NCI-H1048 (cell line): ENCODE results near the gene ACACA.
A peak's percentile ranks its signal among the peaks of the same experiment; 100 is the strongest.

Source experiments
- DNase-seq: peaks from one replicate; lab custom pipeline; 2025; lab: John Stamatoyannopoulos, UW

The ACACA gene

DNA sequence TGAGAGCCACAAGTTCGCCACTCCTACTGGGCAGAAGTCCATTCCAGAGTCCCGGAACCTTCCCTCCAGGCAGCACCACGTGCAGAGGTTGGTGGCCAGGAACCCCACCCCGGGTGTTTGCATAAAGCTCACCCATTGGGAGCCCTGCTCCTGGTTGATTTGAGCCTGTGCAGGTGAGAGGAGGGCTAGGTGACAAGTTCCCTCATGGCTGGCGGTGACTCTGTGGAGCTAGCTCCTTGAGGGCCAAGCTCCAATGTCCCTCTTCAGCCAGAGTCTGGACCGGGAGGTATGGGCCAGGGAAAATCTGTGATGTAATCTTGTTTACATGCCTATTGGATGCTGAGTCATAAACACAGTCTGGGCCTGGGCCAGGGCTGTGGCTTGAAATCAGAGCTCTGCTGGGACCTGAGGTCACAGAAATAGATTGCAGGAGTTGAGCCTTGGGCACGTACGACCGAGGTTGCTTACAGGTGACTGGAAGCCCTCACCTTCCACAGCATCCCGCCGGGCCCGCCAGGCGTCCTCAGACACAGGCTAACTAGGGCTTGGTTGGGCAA is 339.0 kb downstream of the ACACA start:
- DNase-seq: no peak

DNA sequence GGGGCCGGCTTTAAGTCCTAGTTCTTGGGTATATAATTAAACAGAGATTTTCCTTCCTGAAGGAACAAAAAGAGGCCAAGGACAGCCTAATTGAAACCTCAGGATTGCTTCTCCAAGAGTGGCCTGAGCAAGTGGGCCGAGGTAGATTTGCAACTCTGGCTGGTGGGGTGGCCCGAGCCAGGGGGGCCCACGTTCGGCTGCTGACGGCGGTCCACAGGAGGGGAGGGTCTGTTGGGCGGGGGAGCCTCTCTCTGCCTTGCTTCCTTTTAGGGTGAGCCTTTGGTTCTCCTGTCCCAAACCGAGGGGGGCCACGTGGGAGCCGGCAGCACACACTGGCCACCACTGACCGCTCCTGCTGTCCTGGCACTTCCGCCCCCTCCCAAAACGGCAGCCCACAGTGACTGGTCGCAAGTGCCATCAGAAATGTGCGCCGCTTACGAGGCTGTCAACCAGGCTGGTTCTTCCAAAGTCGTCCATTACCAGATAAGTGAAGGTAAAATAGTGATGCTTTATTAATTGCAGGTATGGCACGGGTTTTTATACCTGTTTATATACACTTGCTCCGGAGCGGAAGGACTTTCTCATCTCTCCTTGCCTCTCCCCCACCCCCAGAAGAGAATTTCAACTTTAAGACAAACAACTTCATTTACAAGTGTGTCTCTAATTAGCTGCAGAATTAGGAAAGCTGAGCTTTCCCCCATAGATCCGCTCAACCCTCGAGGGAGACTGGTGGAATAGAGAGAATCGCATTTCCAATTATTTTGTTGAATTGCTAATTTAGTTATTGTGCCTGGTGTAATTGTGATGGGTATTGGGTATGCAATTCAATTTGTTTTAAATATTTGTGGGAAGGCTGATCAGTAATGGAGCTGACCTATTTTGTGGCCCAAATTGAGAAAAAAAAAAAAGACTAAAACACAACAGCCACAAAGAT is 340.0 kb downstream of the ACACA start:
- no peak for DNase-seq

DNA sequence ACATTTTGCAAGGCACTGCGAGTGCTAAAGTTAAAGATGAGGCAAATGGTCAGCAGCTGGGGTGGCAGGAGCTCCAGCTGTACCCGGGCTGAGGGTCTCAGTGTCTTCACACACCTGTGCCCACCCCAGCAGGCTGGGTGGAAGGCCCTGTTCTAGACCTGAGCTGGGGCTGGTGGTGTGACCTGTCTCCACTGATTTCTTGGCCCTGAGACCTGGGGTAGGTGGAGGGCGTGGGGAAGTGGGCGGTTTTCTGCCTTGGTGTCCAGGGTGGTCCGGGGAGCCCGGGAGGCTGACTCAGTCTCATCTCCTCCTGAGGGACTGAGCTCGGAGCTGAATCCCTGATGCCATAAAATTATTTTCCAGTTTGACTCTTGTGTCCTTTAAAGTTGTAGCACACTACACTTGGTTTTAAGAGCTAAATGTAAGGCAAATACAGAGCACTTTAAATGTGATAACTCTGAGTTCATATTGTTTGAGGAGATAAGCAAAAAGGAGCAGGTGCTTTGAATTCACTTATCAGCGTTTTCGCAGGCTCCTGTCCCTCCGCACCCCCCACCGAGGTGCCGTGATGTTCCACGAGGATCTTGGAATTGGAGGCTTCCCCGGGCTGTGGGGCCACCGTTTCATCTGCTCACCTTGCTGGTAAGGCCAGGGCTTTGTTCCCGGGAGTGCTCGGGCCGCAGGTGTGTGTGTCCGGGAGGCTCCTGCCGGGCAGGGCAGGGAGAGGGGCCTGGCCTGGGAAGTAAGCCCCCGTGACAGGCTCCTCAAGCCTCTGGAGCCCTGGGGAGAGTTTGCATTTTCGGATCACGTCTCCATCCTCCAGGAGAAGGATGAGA is 340.9 kb downstream of the ACACA start:
- no peak for DNase-seq

DNA sequence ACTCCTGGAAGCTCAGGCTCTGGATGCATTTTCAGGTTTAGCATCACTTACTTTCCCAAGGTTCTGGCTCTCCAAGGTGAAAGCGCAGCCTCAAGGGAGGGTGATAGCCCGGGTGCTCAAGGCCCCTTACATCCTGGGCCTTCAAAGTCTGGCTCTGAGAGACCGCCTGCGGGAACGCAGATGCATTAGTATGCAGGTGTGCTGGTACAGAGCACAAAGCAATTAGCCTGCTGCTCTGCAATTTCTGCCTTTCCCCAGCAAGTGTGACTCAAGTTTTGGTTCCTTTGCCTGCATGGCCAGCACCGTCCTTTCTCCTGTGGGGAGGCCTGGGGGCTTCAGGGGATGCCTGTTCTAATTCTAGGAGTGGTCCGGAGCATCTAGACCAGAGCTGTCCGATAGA is 341.7 kb downstream of the ACACA start:
- no peak for DNase-seq

DNA sequence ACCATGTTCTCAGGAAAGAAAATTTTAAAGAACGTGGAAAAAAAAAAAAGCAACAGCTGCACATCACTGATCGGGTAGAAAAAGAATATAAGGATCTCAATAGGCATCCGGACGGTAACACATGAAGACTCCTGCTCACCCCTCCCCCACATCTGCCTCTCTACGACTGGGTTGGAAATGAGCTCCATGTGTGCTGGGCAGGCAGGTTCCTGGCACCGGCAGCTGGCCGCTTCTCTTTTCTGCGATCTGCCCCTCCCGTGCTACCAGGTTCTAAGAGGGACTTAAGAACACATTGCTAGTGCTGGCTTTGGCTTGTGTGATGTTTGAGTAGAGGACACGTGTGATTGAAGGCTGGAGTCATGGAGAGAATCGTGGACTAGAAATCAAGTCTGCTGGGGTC is 342.4 kb downstream of the ACACA start:
- DNase-seq: no peak

DNA sequence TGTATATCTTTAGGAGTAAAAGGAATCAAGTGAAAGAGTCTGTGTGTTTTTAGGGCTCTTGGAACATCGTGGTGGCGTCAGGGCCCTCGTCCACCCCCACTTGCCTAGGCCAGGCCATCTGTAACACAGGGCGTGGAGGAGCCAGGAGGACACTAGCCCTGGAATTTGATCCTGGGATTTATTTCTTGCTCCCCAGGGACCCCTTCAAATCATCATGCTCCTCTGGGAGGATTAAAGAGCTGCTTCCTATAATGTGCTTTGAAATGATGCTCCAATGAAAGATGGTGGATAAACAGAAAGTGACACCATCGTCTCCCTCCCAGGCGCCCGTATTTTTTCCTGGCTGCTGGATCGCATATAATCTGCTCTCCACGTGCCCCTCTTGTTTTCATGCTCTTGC is 344.6 kb downstream of the ACACA start:
- DNase-seq: no peak

DNA sequence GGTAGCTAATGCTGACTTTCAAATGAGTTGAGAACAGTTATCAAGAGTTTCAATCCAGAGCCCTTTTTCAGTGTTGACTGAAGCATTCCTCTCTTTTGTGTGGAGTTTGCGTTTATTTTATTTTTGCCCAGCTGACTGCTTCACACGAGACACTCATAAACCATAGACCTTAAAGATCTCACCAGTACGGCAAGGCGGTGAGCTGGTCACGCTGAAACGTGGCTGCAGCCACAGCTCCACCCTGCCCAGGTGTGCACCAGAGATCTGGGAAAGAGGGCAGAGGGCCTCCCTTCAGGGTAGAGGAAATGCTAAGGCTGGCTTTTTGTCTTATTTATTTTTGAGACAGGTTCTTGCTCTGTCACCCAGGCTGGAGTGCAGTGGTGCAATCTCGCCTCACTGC is 345.7 kb downstream of the ACACA start:
- no peak for DNase-seq

DNA sequence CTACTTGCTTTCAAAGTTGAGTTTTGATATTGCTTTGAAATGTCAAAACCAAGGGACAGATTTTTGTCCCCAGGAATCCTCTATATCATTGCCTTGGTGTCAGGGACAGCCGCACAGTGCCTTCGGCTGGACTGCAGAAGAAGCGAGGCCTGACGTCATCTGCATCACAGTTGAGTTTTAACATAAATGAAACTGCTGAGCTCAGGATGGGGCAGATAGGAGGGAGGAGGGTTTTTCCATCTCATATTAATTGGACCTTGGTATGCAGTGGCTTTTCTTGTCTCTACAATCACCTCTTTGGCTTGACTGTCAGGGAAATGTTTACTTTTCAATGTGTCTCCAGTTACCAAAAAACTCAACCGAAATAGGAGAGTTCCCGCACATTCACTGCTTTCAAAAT is 346.5 kb downstream of the ACACA start:
- DNase-seq: no peak

DNA sequence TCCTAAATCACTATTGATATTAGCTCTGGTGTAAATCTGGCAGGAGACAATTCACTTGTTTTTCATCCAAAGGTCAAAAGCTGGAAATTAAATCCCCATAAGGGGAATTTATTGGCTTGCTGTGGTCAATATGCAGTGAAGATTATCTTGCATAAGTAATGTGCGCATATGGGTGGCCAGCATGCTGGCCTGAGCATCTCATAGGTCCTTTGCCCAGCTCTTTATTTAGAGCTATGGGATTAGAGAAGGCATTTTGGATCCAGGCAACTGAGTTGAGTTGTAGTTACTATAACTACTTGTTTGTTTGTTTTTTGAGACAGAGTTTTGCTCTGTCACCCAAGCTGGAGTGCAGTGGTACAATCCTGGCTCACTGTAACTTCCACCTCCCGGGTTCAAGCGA is 347.1 kb downstream of the ACACA start:
- no peak for DNase-seq

DNA sequence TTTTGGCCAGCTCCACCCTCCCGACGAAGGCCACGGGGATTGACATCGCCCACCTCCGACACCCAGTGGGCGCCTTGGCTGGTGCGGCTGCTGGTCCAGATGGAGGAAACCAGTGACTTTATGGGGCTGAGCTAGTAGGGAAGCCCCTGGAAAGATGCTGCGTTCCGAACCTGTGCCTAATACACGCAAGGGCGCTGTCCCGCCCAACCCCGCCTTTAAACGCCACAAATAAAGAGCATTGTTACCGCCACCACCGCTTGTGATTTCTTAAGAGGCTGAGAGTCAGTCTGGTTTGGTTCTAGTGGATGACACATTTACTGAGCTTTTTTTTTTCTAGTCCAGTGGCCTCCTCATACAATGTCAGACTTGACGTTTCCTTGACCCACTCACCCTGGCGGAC is 350.0 kb downstream of the ACACA start:
- DNase-seq: no peak

DNA sequence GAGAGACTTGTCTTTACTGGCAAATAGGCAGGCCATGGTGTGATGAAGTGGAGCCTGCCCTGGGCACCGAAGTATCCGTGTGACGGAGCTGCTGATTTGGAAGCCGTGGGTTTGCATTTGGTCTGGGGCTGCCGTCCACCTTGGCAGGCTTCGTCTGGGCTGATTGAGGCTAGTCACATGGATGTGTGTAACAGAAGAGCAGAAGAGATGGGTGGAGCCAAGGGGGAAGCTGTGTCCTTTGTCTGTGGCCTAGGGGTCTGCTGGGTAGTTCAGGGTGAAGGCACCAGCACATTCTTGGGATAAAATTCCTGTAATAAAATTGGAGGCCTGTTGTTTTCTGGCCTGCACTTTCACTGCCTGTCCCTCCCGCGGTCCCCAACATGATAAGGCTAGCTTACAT is 351.7 kb downstream of the ACACA start:
- no peak for DNase-seq

DNA sequence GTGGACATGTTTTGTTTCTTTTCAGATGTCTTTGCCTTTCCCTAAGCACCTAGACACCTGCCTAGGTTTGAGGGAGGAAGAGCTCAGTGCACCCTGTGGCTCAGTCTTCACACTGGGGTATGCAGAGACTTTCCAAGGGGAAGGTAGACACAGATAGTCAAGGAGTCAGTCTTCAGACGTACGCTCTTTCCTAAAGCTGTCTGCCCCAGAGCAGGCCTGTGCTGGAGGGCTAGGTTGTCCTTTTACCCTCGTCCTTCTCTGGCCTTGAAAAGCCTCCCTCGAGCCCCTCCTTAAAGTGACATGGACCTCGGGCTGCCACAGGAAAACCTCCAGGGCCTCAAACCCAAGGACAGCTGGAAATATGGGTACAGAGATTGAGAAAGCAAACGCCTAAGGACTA is 354.2 kb downstream of the ACACA start:
- no peak for DNase-seq

DNA sequence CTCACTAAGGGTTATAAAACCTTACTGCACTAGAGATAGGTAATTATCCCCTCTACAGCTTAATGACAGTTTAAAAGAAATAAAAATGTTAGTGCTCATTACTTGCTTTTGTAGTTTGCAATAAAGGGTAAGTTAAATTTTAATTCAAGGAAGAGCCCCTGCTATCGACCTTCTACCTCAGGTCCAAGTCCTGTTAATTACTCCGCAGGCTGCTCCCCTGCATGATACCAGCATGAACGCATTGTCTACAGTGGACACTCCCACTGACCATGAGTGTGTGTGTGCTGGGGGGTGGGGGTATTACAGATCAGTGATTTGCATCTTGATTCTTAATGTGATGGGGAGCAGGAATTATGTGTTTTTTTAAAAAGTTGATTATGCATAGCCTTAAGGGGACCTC is 354.8 kb downstream of the ACACA start:
- no peak for DNase-seq

DNA sequence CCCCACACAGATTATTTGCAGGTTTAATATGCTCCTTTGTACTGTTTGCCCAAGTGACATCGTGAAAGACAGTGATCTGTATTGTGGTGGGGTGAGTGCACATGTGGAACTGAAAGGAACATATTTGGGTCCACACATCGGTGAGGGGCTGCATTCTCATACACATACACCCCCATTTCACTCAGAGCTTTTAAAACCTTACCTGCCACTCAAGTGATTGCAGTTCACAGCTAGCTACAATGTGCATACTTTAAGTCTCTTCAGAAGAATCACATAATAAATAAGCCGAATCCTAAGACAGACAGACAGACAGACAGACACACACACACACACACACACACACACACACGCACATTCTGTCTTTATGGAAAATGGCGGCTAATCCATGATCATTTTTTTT is 355.3 kb downstream of the ACACA start:
- no peak for DNase-seq

DNA sequence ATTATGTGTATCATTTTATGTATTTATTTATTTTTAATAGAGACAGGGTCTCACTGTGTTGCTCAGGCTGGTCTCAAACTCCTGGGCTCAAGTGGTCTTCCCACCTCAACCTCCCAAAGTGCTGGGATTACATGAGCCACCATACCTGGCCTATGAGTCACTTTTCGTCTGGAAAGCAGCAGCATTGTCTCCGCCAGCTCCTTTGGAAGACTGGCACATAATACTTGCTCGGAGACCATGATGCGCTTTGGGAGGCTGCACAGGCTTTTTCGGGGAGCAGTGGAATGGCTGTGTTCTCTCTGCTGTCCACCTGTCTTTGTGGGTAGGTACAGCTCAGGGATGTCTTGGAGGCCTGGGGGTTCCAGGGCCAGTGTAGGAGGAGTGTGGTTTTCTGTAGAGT is 355.7 kb downstream of the ACACA start:
- no peak for DNase-seq

DNA sequence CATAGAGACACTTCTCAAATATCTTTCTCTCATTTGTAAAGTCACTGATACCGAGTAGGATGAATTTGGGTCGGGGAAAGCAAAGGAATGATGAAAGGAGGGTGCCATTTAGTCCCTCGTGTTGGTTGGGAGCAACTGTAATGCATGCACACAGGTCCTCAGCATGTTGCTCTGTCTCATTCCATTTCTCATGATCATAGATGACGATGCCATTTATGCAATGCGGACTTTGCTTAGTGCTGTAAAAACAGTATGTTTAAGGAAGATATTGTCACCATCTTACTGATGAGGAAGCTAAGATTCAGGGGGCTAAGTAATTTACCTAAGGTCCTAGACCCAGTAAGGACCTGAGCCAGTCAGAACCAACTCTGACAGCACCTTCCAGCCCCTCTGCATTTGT is 357.8 kb downstream of the ACACA start:
- DNase-seq: no peak

DNA sequence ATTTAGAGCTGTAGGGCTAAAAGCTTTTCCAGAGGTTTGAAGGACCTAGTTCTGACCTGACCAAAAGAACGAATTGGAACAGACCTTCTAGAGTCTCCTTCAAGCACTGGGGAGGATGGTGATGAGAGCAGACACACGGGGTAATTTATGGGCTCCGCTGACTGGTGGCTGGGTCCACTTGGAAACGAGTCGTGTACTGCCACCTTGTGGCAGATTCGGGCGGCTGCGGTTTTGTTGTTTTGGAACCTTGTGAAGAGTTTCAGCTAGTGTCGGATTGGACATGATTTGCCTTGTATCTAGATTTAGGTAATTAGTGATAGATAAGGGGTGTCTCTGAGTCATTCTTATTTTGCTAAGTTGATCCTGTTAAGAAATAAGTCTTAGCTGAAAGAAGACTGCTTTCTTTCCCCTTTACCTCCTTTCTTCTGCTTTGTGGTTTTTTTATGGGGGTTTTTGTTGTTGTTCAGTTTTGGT is 359.0 kb downstream of the ACACA start:
- DNase-seq: peak; percentile 21

DNA sequence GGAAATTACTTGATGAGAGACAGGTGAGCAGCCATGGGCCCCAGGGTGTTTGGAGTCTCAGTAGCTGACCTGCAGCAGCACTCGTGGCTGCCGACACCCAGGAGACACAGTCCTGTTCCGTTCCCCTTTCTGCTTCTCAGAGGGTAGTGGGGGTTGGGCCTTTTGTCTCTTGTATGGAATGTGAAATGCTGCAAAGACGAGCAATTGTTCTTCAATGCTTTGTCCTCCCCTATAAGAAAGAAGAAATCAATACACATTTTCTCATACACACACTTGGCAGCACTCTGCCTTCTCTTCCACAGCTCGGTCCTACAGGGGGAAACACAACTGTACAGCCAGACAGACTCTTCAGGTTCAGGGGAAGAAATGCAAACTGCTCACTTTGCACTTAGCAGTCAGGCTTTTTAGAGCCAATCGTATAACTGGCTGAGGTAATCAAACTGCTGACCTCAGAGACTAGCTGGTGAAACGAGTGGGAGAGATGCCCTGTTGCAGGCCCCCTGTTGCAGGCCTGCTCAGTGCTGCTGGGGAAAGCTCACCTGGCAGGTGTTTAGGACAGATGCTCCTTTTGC is 361.2 kb downstream of the ACACA start:
- DNase-seq: no peak

DNA sequence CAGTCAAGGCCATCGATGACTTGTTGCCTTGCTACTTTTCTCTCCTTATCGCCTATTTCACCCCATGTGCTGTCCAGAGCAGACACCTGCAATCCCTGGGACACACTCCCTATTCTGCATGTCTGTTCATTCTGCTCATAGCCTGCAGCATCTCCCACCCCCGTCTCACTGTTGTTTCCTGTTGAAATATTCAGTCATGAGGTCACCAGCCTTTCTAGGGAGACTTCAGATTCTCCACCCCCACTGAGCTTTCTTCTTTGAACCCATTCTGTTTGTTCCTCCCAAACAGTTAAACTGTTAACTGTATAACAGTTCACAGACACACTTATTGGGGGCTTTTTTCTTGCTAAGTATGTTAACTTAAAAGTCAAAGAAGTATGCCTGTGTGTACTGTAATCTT is 363.4 kb downstream of the ACACA start:
- DNase-seq: no peak

DNA sequence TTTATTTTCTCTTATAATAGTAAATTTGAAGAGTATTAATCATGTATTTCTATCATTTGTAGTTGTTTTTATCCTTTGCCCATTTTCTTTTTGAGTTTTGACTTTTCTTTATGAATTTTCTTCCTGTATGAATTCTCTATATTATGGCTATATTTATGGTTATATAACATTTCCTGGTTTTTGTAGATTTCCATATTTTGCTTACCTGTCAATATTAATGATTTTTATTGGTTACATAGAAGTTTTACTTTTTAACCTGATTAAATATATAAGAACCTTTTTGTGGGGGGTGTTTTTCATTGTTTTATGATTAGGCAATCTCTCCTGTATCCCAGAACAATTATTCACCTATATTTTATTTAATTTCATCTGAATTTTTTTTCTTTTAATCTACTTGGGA is 364.7 kb downstream of the ACACA start:
- DNase-seq: no peak

DNA sequence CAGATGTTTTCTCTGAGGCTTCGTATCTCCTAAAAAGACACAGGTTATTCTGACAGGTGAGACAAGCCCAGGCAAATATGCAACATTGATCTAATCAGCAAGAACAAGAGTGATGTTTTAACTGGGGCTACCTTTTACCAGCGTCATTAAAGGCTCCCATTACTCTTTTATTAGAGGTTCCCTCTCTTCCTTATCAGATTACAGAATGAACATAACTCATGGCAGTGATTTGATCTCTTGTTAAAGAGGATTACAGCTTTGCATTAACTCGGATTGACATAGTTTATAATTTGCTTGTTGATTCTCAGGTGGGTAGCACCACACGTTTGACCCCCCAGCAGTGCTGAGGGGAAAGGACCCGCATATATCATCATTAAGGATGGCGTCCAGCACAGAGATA is 367.4 kb downstream of the ACACA start:
- DNase-seq: no peak

DNA sequence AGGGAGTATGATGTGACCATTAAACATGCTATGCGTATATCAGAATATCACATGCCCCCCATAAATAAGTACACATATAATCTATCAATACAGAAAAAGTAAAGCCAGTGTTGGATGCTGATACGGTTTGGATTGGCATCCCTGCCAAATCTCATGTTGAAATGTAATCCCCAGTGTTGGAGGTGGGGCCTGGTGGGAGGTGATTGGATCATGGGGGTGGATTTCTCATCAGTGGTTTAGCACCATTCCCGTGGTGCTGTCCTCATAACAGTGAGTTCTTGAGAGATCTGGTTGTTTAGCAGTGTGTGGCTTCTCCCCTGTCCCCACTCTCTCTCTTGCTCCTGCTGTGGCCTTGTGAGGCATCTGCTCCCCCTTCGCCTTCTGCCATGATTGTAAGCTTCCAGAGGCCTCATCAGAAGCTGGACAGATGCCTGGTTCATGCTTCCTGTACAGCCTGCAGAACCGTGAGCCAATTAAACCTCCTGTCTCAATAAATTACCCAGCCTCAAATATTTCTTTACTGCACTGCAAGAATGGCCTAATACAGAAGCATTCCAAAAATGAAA is 369.0 kb downstream of the ACACA start:
- DNase-seq: no peak
